ENCODE results near the gene COL5A2.

GRCh38 chr2:189074506-189074905 lies 105.1 kb downstream of the COL5A2 start:
- TF ChIP-seq CTCF (IDR thresholded peaks at IDR 0.05) (no peak), POLR2A (IDR thresholded peaks at IDR 0.05) (no peak), POLR2AphosphoS5 (IDR thresholded peaks at IDR 0.05) (no peak)
